Peyer's patch (tissue), 4 donors: Measurements from ENCODE around the gene IPCEF1.

Experiments
- CTCF ChIP-seq, 6 experiments: fragments of 450-650 bp in 4 of 6; fragments of 200-600 bp in 2 of 6; sonication (generic) in 1 of 6; IDR thresholded peaks; one replicate each; pipeline ENCODE4 v1.5.1; 2017 to 2019; ENCODE audit warnings: antibody characterized with exemption in 6 of 6, mild to moderate bottlenecking in 3 of 6, moderate library complexity in 1 of 6
- POLR2A ChIP-seq, 2 donors: fragments of 450-650 bp; IDR thresholded peaks; one replicate each; pipeline ENCODE4 v1.5.1; 2017; ENCODE audit warnings: antibody characterized with exemption in 2 of 2, mild to moderate bottlenecking in 2 of 2, moderate library complexity in 2 of 2

GRCh38 chr6:154245506-154245905 lies 111.1 kb downstream of the IPCEF1 start:
- TF ChIP-seq CTCF (IDR thresholded peaks at IDR 0.05) (no peak), POLR2A (IDR thresholded peaks at IDR 0.05) (no peak)
